ENCODE data around the gene WDR91.

GRCh38 chr7:135201350-135201749 lies 10.0 kb downstream of the WDR91 start:
- TF ChIP-seq CTCF (IDR thresholded peaks at IDR 0.05; ENCODE audit: borderline replicate concordance, extremely low read depth, low read length, poor library complexity, severe bottlenecking) (no peak), EZH2 (IDR thresholded peaks at IDR 0.05; ENCODE audit: borderline replicate concordance, low read depth, low read length, severe bottlenecking) (no peak)
